ENCODE data around the gene PCDH19.

The PCDH19 gene

GRCh38 chrX:100341142-100341510, 68.9 kb downstream of the PCDH19 start:
- no peak for FAIRE-seq

GRCh38 chrX:100340491-100341141, 69.5 kb downstream of the PCDH19 start:
- TF ChIP-seq CTCF (IDR thresholded peaks at IDR 0.05; ENCODE audit: insufficient read depth, missing control alignments): no peak
- no peak for DNase-seq (ENCODE audit: insufficient read length, low spot score)
- no peak for FAIRE-seq

More at GRCh38 chrX:100341142-100341510, 68.9 kb downstream of the PCDH19 start:
- DNase-seq (ENCODE audit: insufficient read length, low spot score): no peak
- no peak for TF ChIP-seq CTCF (IDR thresholded peaks at IDR 0.05; ENCODE audit: insufficient read depth, missing control alignments)

- DNase-seq (ENCODE audit: insufficient read length, low spot score) (no peak), FAIRE-seq (no peak)
- no peak for TF ChIP-seq CTCF (IDR thresholded peaks at IDR 0.05; ENCODE audit: insufficient read depth, missing control alignments)
Measured at GRCh38 chrX:100328351-100328750, 81.7 kb downstream of the PCDH19 start.

- DNase-seq (ENCODE audit: insufficient read length, low spot score) (no peak), FAIRE-seq (no peak)
- TF ChIP-seq CTCF (IDR thresholded peaks at IDR 0.05; ENCODE audit: insufficient read depth, missing control alignments): no peak
Measured at GRCh38 chrX:100319716-100320115, 90.4 kb downstream of the PCDH19 start.

GRCh38 chrX:100316987-100317386, 93.1 kb downstream of the PCDH19 start:
- no peak for TF ChIP-seq CTCF (IDR thresholded peaks at IDR 0.05; ENCODE audit: insufficient read depth, missing control alignments)

GRCh38 chrX:100315566-100315965, 94.5 kb downstream of the PCDH19 start:
- TF ChIP-seq CTCF (IDR thresholded peaks at IDR 0.05; ENCODE audit: insufficient read depth, missing control alignments): no peak
- FAIRE-seq (no peak), DNase-seq (ENCODE audit: insufficient read length, low spot score) (no peak)

More at GRCh38 chrX:100316987-100317386, 93.1 kb downstream of the PCDH19 start:
- no peak for DNase-seq (ENCODE audit: insufficient read length, low spot score)
- no peak for FAIRE-seq

- FAIRE-seq (no peak), DNase-seq (ENCODE audit: insufficient read length, low spot score) (no peak)
- no peak for TF ChIP-seq CTCF (IDR thresholded peaks at IDR 0.05; ENCODE audit: insufficient read depth, missing control alignments)
Measured at GRCh38 chrX:100299559-100299958, 110.5 kb downstream of the PCDH19 start.
